Epithelial cell of proximal tubule (primary cell): ENCODE data around the gene CERS6. TPM values are rescaled to one million over a fixed set of nuclear protein-coding genes. Genes with fewer than 3 reads are reported as not detected.
A peak's percentile ranks its signal among the peaks of the same experiment; 100 is the strongest.
"Not testable (repeated sequence)": the region's sequence is repeated elsewhere in the genome, so short reads cannot be mapped to it uniquely, and the experiment has no call there.

Source experiments
- DNase-seq: peaks from one replicate; pipeline ENCODE4 v3.0.0-alpha.2; 2011; ENCODE audit warnings: low read depth
- H3K4me3 ChIP-seq: 2 replicates; pipeline ENCODE4 v1.5.1; 2011; ENCODE audit warnings: low read depth, mild to moderate bottlenecking, low read length
- CTCF ChIP-seq: conservative IDR thresholded peaks from 2 replicates; pipeline ENCODE4 v1.5.1; 2012; ENCODE audit warnings: low read depth, mild to moderate bottlenecking, low read length
- total RNA-seq: library from RNA; depleted of rRNA; stranded (reverse); fragments of >200 nt; gene quantifications from 2 replicates; pipeline ENCODE4 v1.2.3, GENCODE V29; 2015

CERS6 gene
- total RNA-seq, 1 donor from 2014 or later, result 11.6 TPM

GRCh38 chr2:168766600-168766999, 310.5 kb downstream of the CERS6 start:
- TF ChIP-seq CTCF, result no peak
- no peak for DNase-seq
- H3K4me3 ChIP-seq, result no peak overlapping the region

GRCh38 chr2:168767258-168767657, 311.2 kb downstream of the CERS6 start:
- H3K4me3 ChIP-seq, result no peak overlapping the region
- TF ChIP-seq CTCF, result no peak
- no peak for DNase-seq

GRCh38 chr2:168768357-168768756, 312.3 kb downstream of the CERS6 start:
- not testable (repeated sequence) for H3K4me3 ChIP-seq, DNase-seq

GRCh38 chr2:168770796-168771195, 314.7 kb downstream of the CERS6 start:
- DNase-seq, result no peak
- H3K4me3 ChIP-seq, result no peak overlapping the region
- no peak for TF ChIP-seq CTCF

GRCh38 chr2:168772704-168773103, 316.6 kb downstream of the CERS6 start:
- DNase-seq, result no peak
- TF ChIP-seq CTCF, result no peak
- no peak overlapping the region for H3K4me3 ChIP-seq

- no peak overlapping the region for H3K4me3 ChIP-seq
- no peak for DNase-seq
- no peak for TF ChIP-seq CTCF
Observed at GRCh38 chr2:168773128-168773527, 317.1 kb downstream of the CERS6 start.

- no peak overlapping the region for H3K4me3 ChIP-seq
- DNase-seq, result no peak
- peak; percentile 99 for TF ChIP-seq CTCF
Observed at GRCh38 chr2:168773719-168774521, 317.8 kb downstream of the CERS6 start.
